A673 (cell line): Measurements from ENCODE around the gene PCCA.

Source experiments
- CTCF ChIP-seq: fragments of 300-800, 200-600 bp; sonication (generic); conservative IDR thresholded peaks from 2 replicates; pipeline ENCODE4 v1.5.1; 2017; ENCODE audit warnings: low read depth, mild to moderate bottlenecking, antibody characterized with exemption, low read length, moderate library complexity, mixed read lengths
- EZH2 ChIP-seq: fragments of 200-600 bp; sonication (generic); IDR thresholded peaks from 2 replicates; pipeline ENCODE4 v1.6.1; 2017; ENCODE audit warnings: borderline replicate concordance, low read depth, mild to moderate bottlenecking, mixed read lengths, antibody characterized with exemption, low read length; ENCODE audit not compliant: poor library complexity, severe bottlenecking

- TF ChIP-seq CTCF, result no peak
- TF ChIP-seq EZH2, result no peak
Observed at GRCh38 chr13:100244431-100244830, 155.5 kb downstream of the PCCA start.
